Sigmoid colon (tissue), 7 donors: ENCODE data around the gene NOL3. TPM values are rescaled to one million over a fixed set of nuclear protein-coding genes. Genes with fewer than 3 reads are reported as not detected.

Experiments
- DNase-seq: peaks from one replicate; pipeline ENCODE4 v3.0.0-alpha.2; 2019
- H3K27ac ChIP-seq, 4 donors: fragments of 200-600 bp; sonication (generic); one replicate each; pipeline ENCODE4 v1.5.1; 2016 to 2019; ENCODE audit warnings: mild to moderate bottlenecking in 1 of 4
- H3K27me3 ChIP-seq, 3 donors: fragments of 200-600 bp; sonication (generic); one replicate each; pipeline ENCODE4 v1.5.1; 2019; ENCODE audit warnings: mild to moderate bottlenecking in 1 of 3
- H3K36me3 ChIP-seq, 4 donors: fragments of 200-600 bp; sonication (generic); one replicate each; pipeline ENCODE4 v1.5.1; 2016 to 2019
- H3K4me1 ChIP-seq, 4 donors: fragments of 200-600 bp; sonication (generic); one replicate each; pipeline ENCODE4 v1.5.1; 2017 to 2019
- H3K4me3 ChIP-seq, 4 donors: fragments of 200-600 bp; sonication (generic); one replicate each; pipeline ENCODE4 v1.5.1; 2017 to 2019; ENCODE audit warnings: mild to moderate bottlenecking in 2 of 4, moderate library complexity in 1 of 4
- H3K9me3 ChIP-seq, 4 donors: fragments of 200-600 bp in 3 of 4; sonication (generic) in 3 of 4; one replicate each; pipeline versions ENCODE4 v1.5.1 to v1.6.1; 2013 to 2019
- EP300 ChIP-seq, 4 donors: sonication (generic); formaldehyde crosslinking; IDR thresholded peaks; one replicate each; pipeline ENCODE4 v1.6.1; 2017; ENCODE audit warnings: antibody characterized with exemption in 4 of 4
- POLR2A ChIP-seq, 2 donors: fragments of 450-650 bp; IDR thresholded peaks; one replicate each; pipeline ENCODE4 v1.6.1; 2016; ENCODE audit warnings: antibody characterized with exemption in 2 of 2, mild to moderate bottlenecking in 2 of 2, moderate library complexity in 2 of 2
- POLR2AphosphoS5 ChIP-seq, 4 donors: sonication (generic); formaldehyde crosslinking; IDR thresholded peaks; one replicate each; pipeline ENCODE4 v1.6.1; 2017; ENCODE audit warnings: antibody characterized with exemption in 4 of 4
- WGBS, 2 donors: extraction: QIAGEN DNeasy Blood & Tissue Kit; methylation state at CpG; one replicate each; pipeline ENCODE4 v1.1.7; 2013; 5-methylcytosine and 5-hydroxymethylcytosine counted together
- intact Hi-C: fragments of 100-400 bp; cut with DNase I; formaldehyde crosslinking; loops from one replicate; pipeline ENCODE4 v1.15.1; 2023
- polyA plus RNA-seq, 3 donors: library from polyadenylated mRNA; stranded (reverse); fragments of 200-250 nt; gene quantifications; one replicate each; pipeline ENCODE4 v1.2.3, GENCODE V29; 2013
- total RNA-seq, 4 donors: library from RNA; depleted of rRNA; stranded (reverse); fragments of >200 nt; gene quantifications; one replicate each; pipeline ENCODE4 v1.1.0, GENCODE V29; 2016
- TF ChIP-seq, protein P1 (sequence below), 4 experiments: fragments of 450-650 bp in 3 of 4; fragments of 200-600 bp in 1 of 4; IDR thresholded peaks; one replicate each; pipeline ENCODE4 v1.5.1; 2016 to 2019; ENCODE audit warnings: antibody characterized with exemption in 4 of 4, mild to moderate bottlenecking in 3 of 4, moderate library complexity in 2 of 4
- donor health status: healthy with polysubstance abuse.
- donor health status: Bipolar disorder and iron deficiency.
- donor health status: healthy.

The NOL3 gene
- total and polyA plus RNA-seq, 7 donors, result 12.7 to 36.7 (median 23.9) TPM

DNA sequence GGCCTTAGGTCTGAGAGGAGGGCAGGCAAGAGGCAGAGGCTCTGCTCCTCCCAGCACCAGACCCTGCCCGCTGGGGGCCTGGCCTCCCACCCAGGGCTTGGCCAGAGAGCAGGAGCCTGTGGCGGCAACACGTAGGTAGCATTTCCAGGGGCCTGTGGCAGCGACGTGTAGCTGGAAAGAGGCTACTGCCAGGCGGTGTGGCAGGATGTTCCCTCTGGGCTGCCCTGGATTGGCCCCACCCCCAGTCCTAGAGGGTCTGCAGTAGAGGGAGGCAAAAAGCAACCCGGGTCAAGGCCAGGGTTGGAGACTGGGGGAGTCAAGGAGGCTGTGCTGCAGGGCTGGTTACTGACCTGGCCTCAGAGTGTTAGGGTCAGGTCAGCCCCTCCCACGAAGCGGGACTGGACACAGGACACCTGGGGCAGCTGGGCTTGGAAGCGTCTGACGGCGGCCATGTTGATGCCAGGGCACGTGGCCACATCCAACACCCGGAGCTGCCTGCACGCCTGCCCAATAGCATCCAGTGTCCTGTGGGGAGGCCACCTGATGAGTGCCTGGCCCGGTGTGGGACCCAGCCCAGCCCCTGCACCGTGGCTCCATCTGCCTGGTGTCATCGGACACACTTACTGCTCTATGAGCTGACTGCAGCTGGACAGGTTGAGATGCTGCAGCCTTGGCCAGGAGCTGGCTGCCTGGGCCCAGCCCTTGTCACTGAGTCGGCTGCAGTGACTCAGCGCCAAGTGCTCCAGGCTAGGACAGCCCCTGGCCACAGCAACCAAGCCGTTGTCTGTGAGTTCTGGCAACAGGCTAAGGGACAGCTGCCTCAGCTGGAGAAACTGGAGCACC is 37.1 kb downstream of the NOL3 start:
- Histone ChIP-seq H3K4me3 (no peak overlapping the region), H3K27ac (no peak overlapping the region), H3K9me3 (no peaks in the 10 kb centered on the region), H3K4me1 (no peaks in the 10 kb centered on the region), H3K27me3 (no peaks in the 10 kb centered on the region), H3K36me3 (peaks cover 0 to 4% (median 0%) of the 10 kb centered on the region in 4 donors)
- no peak for TF ChIP-seq EP300 (IDR thresholded peaks at IDR 0.05)
- no peak for TF ChIP-seq POLR2AphosphoS5 (IDR thresholded peaks at IDR 0.05)
- TF ChIP-seq POLR2A (IDR thresholded peaks at IDR 0.05), result no peak
- TF ChIP-seq, protein P1, sequence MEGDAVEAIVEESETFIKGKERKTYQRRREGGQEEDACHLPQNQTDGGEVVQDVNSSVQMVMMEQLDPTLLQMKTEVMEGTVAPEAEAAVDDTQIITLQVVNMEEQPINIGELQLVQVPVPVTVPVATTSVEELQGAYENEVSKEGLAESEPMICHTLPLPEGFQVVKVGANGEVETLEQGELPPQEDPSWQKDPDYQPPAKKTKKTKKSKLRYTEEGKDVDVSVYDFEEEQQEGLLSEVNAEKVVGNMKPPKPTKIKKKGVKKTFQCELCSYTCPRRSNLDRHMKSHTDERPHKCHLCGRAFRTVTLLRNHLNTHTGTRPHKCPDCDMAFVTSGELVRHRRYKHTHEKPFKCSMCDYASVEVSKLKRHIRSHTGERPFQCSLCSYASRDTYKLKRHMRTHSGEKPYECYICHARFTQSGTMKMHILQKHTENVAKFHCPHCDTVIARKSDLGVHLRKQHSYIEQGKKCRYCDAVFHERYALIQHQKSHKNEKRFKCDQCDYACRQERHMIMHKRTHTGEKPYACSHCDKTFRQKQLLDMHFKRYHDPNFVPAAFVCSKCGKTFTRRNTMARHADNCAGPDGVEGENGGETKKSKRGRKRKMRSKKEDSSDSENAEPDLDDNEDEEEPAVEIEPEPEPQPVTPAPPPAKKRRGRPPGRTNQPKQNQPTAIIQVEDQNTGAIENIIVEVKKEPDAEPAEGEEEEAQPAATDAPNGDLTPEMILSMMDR (IDR thresholded peaks at IDR 0.05), result no peak
- 58 to 82% methylated on average over 21 of the region's 21 CpGs for WGBS, 2 donors
- intact Hi-C loops, result no loop called here
- DNase-seq, result no peak

DNA sequence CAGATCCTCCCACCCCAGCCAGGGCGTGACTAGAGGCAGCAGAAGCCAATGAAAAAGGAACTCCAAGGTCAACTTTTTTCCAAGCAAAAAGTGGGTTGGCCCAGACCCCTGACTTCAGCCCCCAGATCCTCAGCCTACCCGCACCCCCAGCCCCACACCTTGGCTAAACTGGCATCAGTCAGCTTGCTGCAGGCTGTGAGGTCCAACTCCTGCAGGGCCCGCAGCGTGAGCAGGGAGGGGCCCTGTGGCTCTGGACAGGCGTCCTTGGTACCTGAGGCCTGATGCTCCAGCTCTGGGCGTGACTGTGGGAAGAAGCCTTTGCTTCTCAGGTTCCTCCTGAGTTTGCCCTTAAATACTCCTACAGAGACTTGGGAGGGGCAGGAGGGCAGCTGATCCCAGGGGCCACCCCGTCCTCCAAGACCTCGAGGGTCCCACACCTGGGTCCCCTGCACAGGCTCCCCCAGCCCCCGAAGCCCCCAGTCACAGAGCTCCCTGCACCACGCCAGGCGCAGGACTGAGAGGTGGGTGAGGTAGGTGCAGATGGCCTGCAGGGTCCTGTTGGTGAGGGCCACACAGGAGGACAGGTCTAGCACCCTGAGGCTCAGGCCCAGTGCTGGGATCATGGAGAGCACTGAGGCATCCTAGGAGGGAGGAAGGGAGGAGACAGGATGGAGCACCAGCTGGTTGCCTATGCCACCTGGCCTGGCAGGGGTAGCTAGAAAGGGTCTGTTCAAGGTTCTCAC is 38.0 kb downstream of the NOL3 start:
- Histone ChIP-seq H3K4me1 (no peaks in the 10 kb centered on the region), H3K9me3 (no peaks in the 10 kb centered on the region), H3K27me3 (no peaks in the 10 kb centered on the region), H3K4me3 (no peak overlapping the region), H3K27ac (no peak overlapping the region), H3K36me3 (peaks cover 0 to 4% (median 0%) of the 10 kb centered on the region in 4 donors)
- no peak for TF ChIP-seq POLR2AphosphoS5 (IDR thresholded peaks at IDR 0.05)
- 61 to 87% methylated on average over 11 of the region's 11 CpGs for WGBS, 2 donors
- intact Hi-C loops, result no loop called here
- no peak for DNase-seq

DNA sequence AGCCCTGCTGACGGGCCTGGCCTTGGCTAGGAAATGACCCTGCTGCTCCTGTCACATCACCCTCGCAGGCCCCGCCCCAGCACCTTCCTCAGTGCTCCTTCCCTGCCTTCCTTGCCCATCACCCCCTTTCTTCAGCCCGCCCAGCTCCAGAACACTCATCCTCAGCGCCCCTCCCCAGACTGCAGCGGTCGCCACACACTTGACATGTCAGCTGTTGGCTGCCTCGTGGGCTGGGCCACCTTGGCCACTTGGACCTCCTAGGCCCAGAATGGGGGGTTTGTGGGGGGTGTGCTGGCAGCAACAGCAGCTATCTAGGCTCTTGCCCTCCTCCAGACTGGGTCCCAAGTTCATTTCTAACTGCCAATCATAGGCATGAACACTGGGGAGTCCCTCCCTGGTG is 39.2 kb downstream of the NOL3 start:
- Histone ChIP-seq H3K4me1 (no peaks in the 10 kb centered on the region), H3K4me3 (no peak overlapping the region), H3K9me3 (no peaks in the 10 kb centered on the region), H3K36me3 (peaks cover 0 to 4% (median 0%) of the 10 kb centered on the region in 4 donors), H3K27me3 (no peaks in the 10 kb centered on the region), H3K27ac (no peak overlapping the region)
- intact Hi-C loops, result no loop called here
- 88% methylated on average over 8 of the region's 8 CpGs for WGBS, 2 donors
- TF ChIP-seq EP300 (IDR thresholded peaks at IDR 0.05) (no peak), POLR2AphosphoS5 (IDR thresholded peaks at IDR 0.05) (no peak), POLR2A (IDR thresholded peaks at IDR 0.05) (no peak)
- TF ChIP-seq, protein P1 (IDR thresholded peaks at IDR 0.05), result no peak
- no peak for DNase-seq

DNA sequence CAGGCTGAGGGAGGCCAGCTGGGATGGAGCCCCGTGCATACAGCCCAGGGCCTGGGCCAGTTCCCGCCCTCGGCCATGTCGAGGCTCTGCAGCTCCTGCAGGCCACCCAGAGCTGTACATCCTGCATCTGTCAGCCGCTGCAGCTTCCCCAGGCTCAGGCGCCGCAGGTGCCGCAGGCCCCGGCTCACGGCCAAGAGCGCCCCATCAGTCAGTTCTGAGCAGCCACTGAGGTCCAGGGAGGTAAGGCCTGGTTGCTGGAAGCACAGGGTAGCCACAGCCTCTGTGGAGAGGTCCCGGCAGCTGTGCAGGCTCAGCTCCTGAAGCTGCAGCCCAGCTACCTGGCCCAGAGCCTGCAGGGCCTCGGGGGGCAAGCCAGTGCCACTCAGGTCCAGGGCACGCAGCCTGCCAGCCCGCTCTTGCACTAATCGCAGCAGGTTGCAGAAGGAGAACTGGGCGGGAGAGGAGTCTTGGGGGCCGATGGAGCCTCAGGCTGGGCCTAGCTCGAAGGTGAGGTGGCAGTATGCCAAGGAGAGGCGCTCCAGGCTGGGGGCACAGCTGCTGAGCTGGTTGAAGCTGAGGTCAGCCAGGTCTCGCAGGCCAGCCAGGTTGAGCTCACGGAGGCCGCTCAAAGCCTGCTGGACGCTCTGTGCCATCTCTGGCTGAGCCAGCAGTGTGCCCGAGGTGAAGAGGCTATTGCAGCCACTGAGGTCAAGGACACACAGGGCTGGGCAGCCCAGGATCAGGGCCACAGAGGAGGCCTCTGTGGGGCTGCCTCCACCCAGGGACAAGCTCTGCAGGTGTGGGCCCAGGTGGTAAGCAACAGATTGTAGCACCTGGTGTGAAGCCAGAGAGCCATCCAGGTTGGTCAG is 40.0 kb downstream of the NOL3 start:
- DNase-seq, result no peak
- 91% methylated on average over 25 of the region's 25 CpGs for WGBS, 2 donors
- intact Hi-C loops, result no loop called here

More for the DNA sequence above, 40.0 kb downstream of the NOL3 start:
- Histone ChIP-seq H3K4me3 (no peak overlapping the region), H3K36me3 (peaks cover 0 to 4% (median 0%) of the 10 kb centered on the region in 4 donors), H3K27me3 (no peaks in the 10 kb centered on the region), H3K4me1 (no peaks in the 10 kb centered on the region), H3K27ac (no peak overlapping the region), H3K9me3 (no peaks in the 10 kb centered on the region)
- TF ChIP-seq, protein P1 (IDR thresholded peaks at IDR 0.05), result no peak
- TF ChIP-seq POLR2AphosphoS5 (IDR thresholded peaks at IDR 0.05) (no peak), POLR2A (IDR thresholded peaks at IDR 0.05) (no peak), EP300 (IDR thresholded peaks at IDR 0.05) (no peak)
